Ectodermal cell (in vitro differentiated cells): ENCODE measurements around the gene LIME1.
A peak's percentile ranks its signal among the peaks of the same experiment; 100 is the strongest.
"Not testable (repeated sequence)": the region's sequence is repeated elsewhere in the genome, so short reads cannot be mapped to it uniquely, and the experiment has no call there.

Experiments
- H3K27ac ChIP-seq: 2 replicates; pipeline ENCODE4 v1.7.0; 2013; ENCODE audit warnings: mild to moderate bottlenecking, low read depth, low read length; ENCODE audit not compliant: insufficient read depth, poor library complexity, severe bottlenecking
- H3K27me3 ChIP-seq: 2 replicates; pipeline ENCODE4 v1.7.0; 2013; ENCODE audit warnings: mild to moderate bottlenecking, low read length; ENCODE audit not compliant: insufficient read depth, control insufficient read depth, poor library complexity, severe bottlenecking
- H3K36me3 ChIP-seq: one replicate; pipeline ENCODE4 v1.7.0; 2013; ENCODE audit warnings: low read length; ENCODE audit not compliant: control insufficient read depth, insufficient read depth
- H3K4me1 ChIP-seq: one replicate; pipeline ENCODE4 v1.7.0; 2013; ENCODE audit warnings: low read length; ENCODE audit not compliant: control insufficient read depth, insufficient read depth
- H3K4me3 ChIP-seq: 2 replicates; pipeline ENCODE4 v1.7.0; 2013; ENCODE audit warnings: low read depth, low read length, control low read depth; ENCODE audit not compliant: insufficient read depth
- H3K9me3 ChIP-seq: 2 replicates; pipeline ENCODE4 v1.7.0; 2013; ENCODE audit warnings: mild to moderate bottlenecking, low read length, moderate library complexity; ENCODE audit not compliant: control insufficient read depth
- WGBS, 2 experiments: methylation state at CpG; one replicate each; pipeline ENCODE4 v1.1.7; 2013; ENCODE audit warnings: missing lambda C conversion rate in 2 of 2; 5-methylcytosine and 5-hydroxymethylcytosine counted together

LIME1 gene

GRCh38 chr20:63768591-63769515, 32.4 kb downstream of the LIME1 start:
- Histone ChIP-seq H3K4me1 (no peaks in the 10 kb centered on the region), H3K4me3 (no peak overlapping the region), H3K27ac (no peak overlapping the region), H3K36me3 (no peaks in the 10 kb centered on the region), H3K9me3 (no peaks in the 10 kb centered on the region), H3K27me3 (no peaks in the 10 kb centered on the region)
- 96% methylated on average over 26 of the region's 26 CpGs for WGBS, 2 experiments

- no peaks in the 10 kb centered on the region for H3K36me3 ChIP-seq
- no peaks in the 10 kb centered on the region for H3K9me3 ChIP-seq
- 95% methylated on average over 31 of the region's 31 CpGs for WGBS, 2 experiments
- no peak overlapping the region for H3K4me3 ChIP-seq
- H3K27me3 ChIP-seq, result no peaks in the 10 kb centered on the region
- no peak overlapping the region for H3K27ac ChIP-seq
- H3K4me1 ChIP-seq, result no peaks in the 10 kb centered on the region
Measured at GRCh38 chr20:63769891-63770474, 33.5 kb downstream of the LIME1 start.

- Histone ChIP-seq H3K36me3 (no peaks in the 10 kb centered on the region), H3K4me3 (no peak overlapping the region), H3K27me3 (no peaks in the 10 kb centered on the region), H3K27ac (no peak overlapping the region), H3K4me1 (peaks cover 4% of the 10 kb centered on the region), H3K9me3 (no peaks in the 10 kb centered on the region)
- 93 to 94% methylated on average over 52 of the region's 52 CpGs for WGBS, 2 experiments
Measured at GRCh38 chr20:63771046-63771707, 34.7 kb downstream of the LIME1 start.

- Histone ChIP-seq H3K4me1 (peaks cover 4% of the 10 kb centered on the region), H3K9me3 (no peaks in the 10 kb centered on the region), H3K27me3 (no peaks in the 10 kb centered on the region), H3K4me3 (no peak overlapping the region), H3K27ac (no peak overlapping the region), H3K36me3 (no peaks in the 10 kb centered on the region)
- 92 to 93% methylated on average over 20 of the region's 20 CpGs for WGBS, 2 experiments
Measured at GRCh38 chr20:63772781-63773518, 36.5 kb downstream of the LIME1 start.

- H3K36me3 ChIP-seq, result no peaks in the 10 kb centered on the region
- no peak overlapping the region for H3K27ac ChIP-seq
- H3K27me3 ChIP-seq, result no peaks in the 10 kb centered on the region
- peaks cover 4% of the 10 kb centered on the region for H3K4me1 ChIP-seq
- H3K4me3 ChIP-seq, result no peak overlapping the region
- no peaks in the 10 kb centered on the region for H3K9me3 ChIP-seq
- 93 to 94% methylated on average over 32 to 33 of the region's 33 CpGs for WGBS, 2 experiments
Measured at GRCh38 chr20:63773571-63774241, 37.2 kb downstream of the LIME1 start.

GRCh38 chr20:63774306-63774705, 37.8 kb downstream of the LIME1 start:
- H3K27me3 ChIP-seq, result no peaks in the 10 kb centered on the region
- H3K9me3 ChIP-seq, result no peaks in the 10 kb centered on the region
- H3K36me3 ChIP-seq, result no peaks in the 10 kb centered on the region
- H3K4me3 ChIP-seq, result no peak overlapping the region
- peaks cover 4% of the 10 kb centered on the region for H3K4me1 ChIP-seq
- 93 to 95% methylated on average over 15 of the region's 15 CpGs for WGBS, 2 experiments
- no peak overlapping the region for H3K27ac ChIP-seq

- Histone ChIP-seq H3K36me3 (no peaks in the 10 kb centered on the region), H3K4me3 (peak overlapping the region; percentile 37), H3K4me1 (peaks cover 4% of the 10 kb centered on the region), H3K9me3 (no peaks in the 10 kb centered on the region), H3K27me3 (no peaks in the 10 kb centered on the region), H3K27ac (peak overlapping the region; percentile 8)
- 13 to 14% methylated on average over 67 of the region's 67 CpGs for WGBS, 2 experiments
Measured at GRCh38 chr20:63775096-63775978, 38.9 kb downstream of the LIME1 start.

- not testable (repeated sequence) for H3K27me3 ChIP-seq, H3K4me3 ChIP-seq, H3K9me3 ChIP-seq, H3K36me3 ChIP-seq, H3K4me1 ChIP-seq, H3K27ac ChIP-seq
- WGBS, 2 experiments, result 92 to 96% methylated on average over 23 of the region's 23 CpGs
Measured at GRCh38 chr20:63776875-63777274, 40.4 kb downstream of the LIME1 start.

- no peak overlapping the region for H3K27ac ChIP-seq
- WGBS, 2 experiments, result 94 to 97% methylated on average over 13 of the region's 13 CpGs
- peaks cover 4% of the 10 kb centered on the region for H3K4me1 ChIP-seq
- no peaks in the 10 kb centered on the region for H3K36me3 ChIP-seq
- no peak overlapping the region for H3K4me3 ChIP-seq
- H3K27me3 ChIP-seq, result no peaks in the 10 kb centered on the region
- no peaks in the 10 kb centered on the region for H3K9me3 ChIP-seq
Measured at GRCh38 chr20:63777614-63778013, 41.1 kb downstream of the LIME1 start.
